ENCODE measurements around the gene TCF3.

TCF3 gene

GRCh38 chr19:1575323-1576241 is 76.8 kb downstream of the TCF3 start:
- no peak for DNase-seq
- in situ Hi-C loops (cut with MboI; ENCODE audit: low pct_unique_long_range_greater_than_20kb, low sequenced_read_pairs): no loop called here

GRCh38 chr19:1574354-1575136 is 77.9 kb downstream of the TCF3 start:
- in situ Hi-C loops (cut with MboI; ENCODE audit: low pct_unique_long_range_greater_than_20kb, low sequenced_read_pairs): no loop called here
- no peak for DNase-seq

GRCh38 chr19:1572795-1573194 is 79.6 kb downstream of the TCF3 start:
- in situ Hi-C loops (cut with MboI; ENCODE audit: low pct_unique_long_range_greater_than_20kb, low sequenced_read_pairs): no loop called here

GRCh38 chr19:1571358-1571757 is 81.1 kb downstream of the TCF3 start:
- DNase-seq: no peak

More at GRCh38 chr19:1572795-1573194, 79.6 kb downstream of the TCF3 start:
- no peak for DNase-seq

GRCh38 chr19:1570836-1571235 is 81.6 kb downstream of the TCF3 start:
- in situ Hi-C loops (cut with MboI; ENCODE audit: low pct_unique_long_range_greater_than_20kb, low sequenced_read_pairs): no loop called here
- DNase-seq: no peak

More at GRCh38 chr19:1571358-1571757, 81.1 kb downstream of the TCF3 start:
- in situ Hi-C loops (cut with MboI; ENCODE audit: low pct_unique_long_range_greater_than_20kb, low sequenced_read_pairs): no loop called here

GRCh38 chr19:1569997-1570396 is 82.4 kb downstream of the TCF3 start:
- DNase-seq: no peak
- in situ Hi-C loops (cut with MboI; ENCODE audit: low pct_unique_long_range_greater_than_20kb, low sequenced_read_pairs): no loop called here

GRCh38 chr19:1568320-1569019 is 83.9 kb downstream of the TCF3 start, which contains the start of gene MEX3D:
MEX3D (minus strand) TSS chr19:1568325; CDS start chr19:1568058, 267 bp downstream.
- DNase-seq: no peak
- in situ Hi-C loops (cut with MboI; ENCODE audit: low pct_unique_long_range_greater_than_20kb, low sequenced_read_pairs): no loop called here

GRCh38 chr19:1567848-1568227 is 84.6 kb downstream of the TCF3 start:
- DNase-seq: no peak
- in situ Hi-C loops (cut with MboI; ENCODE audit: low pct_unique_long_range_greater_than_20kb, low sequenced_read_pairs): no loop called here

GRCh38 chr19:1567116-1567847 is 85.1 kb downstream of the TCF3 start:
- no peak for DNase-seq
- in situ Hi-C loops (cut with MboI; ENCODE audit: low pct_unique_long_range_greater_than_20kb, low sequenced_read_pairs): no loop called here

GRCh38 chr19:1566392-1567115 is 85.9 kb downstream of the TCF3 start:
- in situ Hi-C loops (cut with MboI; ENCODE audit: low pct_unique_long_range_greater_than_20kb, low sequenced_read_pairs): no loop called here
- DNase-seq: no peak

- DNase-seq: no peak
- in situ Hi-C loops (cut with MboI; ENCODE audit: low pct_unique_long_range_greater_than_20kb, low sequenced_read_pairs): no loop called here
Observed at GRCh38 chr19:1563251-1563650, 89.2 kb downstream of the TCF3 start.

- no peak for DNase-seq
- in situ Hi-C loops (cut with MboI; ENCODE audit: low pct_unique_long_range_greater_than_20kb, low sequenced_read_pairs): no loop called here
Observed at GRCh38 chr19:1561236-1561842, 91.1 kb downstream of the TCF3 start.

- DNase-seq: no peak
- in situ Hi-C loops (cut with MboI; ENCODE audit: low pct_unique_long_range_greater_than_20kb, low sequenced_read_pairs): no loop called here
Observed at GRCh38 chr19:1560286-1560882, 92.0 kb downstream of the TCF3 start.
